HG03457 (cell line): ENCODE data around the gene CD244.
"Not testable (repeated sequence)": the region's sequence is repeated elsewhere in the genome, so short reads cannot be mapped to it uniquely, and the experiment has no call there.

ENCODE experiments used
- ATAC-seq: cut with Tn5 transposase; IDR thresholded peaks from one replicate; pipeline ENCODE4 v1.9.1; 2021; ENCODE audit warnings: moderate number of reproducible peaks; ENCODE audit not compliant: unreplicated experiment

CD244 gene

DNA sequence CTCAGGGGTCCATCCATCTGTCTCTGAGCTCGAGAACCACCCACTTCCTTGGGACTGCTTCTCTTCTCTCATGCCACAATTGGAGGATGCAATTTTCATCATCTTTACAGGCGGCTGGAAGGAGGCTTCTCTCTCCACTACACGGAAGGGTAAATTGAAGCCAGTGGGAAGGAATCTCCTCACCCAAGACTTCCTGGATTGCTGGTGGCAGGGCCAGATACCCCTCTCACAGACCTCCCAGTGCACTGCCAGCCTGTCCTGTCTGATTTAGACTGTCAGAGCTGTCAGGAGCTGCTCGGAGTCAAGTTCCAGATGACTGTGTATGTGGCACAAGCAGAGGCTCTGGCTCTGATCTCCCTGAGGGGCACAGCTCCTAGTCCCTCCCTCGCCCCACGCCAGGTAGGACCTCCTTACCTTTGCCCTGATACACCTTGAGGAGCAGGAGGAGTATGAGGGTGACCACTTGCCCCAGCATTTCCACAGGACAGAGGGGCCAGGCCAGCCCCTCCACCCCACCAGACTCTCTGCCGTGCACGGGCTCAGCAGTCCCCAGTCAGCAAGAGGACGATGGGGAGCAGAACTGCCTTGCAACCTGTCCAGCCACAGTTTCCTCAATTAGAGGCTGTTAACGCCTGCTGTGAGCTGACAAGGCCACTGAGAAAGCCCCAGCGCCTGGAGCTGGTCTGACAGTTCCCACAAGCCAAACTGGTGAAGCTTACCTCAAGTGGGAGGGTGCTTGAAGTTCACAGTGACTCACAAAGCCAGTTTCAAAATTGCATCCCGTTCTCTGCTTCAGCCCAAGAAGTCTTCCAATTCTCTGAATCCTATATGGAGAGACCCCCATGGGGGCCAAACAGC, at the start of gene CD244:
CD244 (minus strand) TSS at position 685 of the 858 bp plus-strand sequence; CDS start at position 475, 210 bp downstream.
- no peak for ATAC-seq

- ATAC-seq, result no peak
Measured at GRCh38 chr1:160911925-160912324, 49.2 kb upstream of the CD244 start.

DNA sequence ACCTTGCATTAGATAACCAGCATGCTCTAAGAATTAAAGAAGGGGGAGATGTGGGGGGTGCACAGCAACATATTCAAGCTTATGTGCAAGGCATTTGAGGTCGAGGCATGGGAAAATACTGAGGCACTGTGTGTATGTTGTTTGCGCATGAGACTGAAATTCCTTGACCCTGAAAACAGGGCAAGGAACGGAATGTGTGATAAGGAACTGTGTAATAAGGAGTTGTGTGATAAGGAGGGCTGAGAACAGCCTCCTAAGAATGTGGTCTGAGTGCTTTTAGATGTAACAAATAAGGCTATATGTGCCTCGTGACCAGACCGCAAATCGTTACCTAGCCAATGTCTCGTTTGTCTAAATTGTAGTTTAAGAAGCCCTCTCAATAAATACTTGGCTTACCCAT, 48.8 kb upstream of the CD244 start:
- ATAC-seq, result no peak

GRCh38 chr1:160910170-160910750, 47.6 kb upstream of the CD244 start:
- no peak for ATAC-seq

GRCh38 chr1:160907976-160908375, 45.3 kb upstream of the CD244 start:
- ATAC-seq, result no peak

DNA sequence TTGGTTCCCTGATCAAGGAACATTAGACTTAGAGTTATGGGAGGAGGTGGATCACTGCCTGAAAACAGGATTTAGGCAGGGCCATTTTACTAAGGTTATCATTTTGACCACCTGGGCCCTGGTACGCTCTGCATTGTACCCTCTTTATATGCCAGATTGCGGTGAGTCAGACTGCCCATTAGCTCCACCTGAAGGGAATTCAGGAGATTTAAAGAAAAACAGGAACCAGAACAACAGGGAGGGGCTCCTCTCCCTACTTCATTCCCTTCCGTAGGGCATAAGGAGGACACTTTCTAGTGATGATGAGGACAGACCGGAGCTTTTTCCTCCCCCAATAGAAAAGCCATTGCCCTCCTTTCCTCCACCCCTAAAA, 42.9 kb upstream of the CD244 start:
- ATAC-seq, result no peak

DNA sequence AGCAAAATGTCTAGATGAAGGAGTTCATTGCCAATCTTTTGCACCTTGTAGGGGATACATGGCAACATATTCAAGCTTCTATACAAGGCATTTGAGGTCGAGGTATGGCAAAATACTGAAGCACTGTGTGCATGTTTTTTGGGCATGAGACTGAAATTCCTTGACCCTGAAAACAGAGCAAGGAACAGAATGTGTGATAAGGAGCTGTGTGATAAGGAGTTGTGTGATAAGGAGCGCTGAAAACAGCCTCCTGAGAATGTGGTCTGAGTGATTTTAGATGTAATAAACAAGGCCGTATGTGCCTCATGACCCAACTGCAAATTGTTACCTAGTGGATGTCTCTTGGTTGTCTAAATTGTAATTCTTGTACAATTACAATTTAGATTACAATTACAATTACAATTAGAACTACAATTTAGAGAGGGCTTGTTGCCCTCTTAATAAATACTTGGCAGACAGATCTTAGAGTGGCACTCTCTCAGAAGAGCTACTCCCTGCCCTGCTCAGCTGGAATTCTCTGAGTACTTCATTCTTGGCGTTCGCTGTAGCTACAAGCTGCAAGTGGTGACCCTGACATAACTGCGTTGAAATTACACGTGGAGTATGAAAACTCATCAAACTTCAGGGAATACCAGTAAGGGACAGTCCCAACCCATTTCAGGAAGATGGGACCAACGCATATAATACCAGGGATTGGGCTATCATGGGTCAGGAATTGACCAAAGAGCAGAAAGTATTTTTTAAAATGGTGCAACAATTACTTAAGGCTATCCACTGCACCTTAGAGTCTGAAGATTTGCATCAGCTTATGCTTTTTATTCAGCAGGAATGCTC, 42.3 kb upstream of the CD244 start:
- no peak for ATAC-seq

DNA sequence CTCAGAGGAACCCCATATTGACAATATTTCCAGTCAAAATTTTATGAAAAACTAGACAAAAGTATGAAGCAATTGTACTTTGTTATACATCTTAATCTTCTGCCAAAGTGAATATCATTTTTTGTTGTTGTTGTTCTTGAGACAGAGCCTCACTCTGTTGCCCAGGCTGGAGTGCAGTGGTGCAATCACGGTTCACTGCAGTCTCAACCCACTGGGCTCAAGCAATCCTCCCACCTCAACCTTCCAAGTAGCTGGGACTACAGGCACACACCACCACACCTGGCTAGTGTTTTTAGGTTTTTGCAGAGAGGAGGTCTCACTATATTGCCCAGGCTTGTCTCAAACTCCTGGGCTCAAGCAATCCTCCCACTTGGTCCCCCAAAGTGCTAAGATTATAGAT, 39.6 kb upstream of the CD244 start:
- not testable (repeated sequence) for ATAC-seq

DNA sequence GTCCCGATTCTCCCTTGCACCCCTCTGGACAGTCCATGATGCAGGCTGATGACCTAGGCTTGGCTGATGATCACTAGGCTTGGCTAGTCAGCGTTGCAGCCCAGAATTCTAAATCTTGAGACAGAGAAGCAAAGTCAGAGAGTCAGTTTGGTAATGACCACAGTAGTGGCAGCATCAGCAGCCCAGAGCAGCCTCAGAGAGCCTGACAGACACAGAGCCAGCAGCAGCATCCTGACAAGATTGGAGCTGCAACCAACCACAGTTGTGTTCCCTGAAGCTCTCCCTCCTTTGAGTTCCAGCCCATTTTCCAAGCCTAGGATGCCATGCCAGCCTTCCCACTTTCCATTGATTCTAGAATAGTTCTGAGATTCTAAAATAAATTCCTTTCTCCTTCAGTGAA, 39.1 kb upstream of the CD244 start:
- no peak for ATAC-seq

DNA sequence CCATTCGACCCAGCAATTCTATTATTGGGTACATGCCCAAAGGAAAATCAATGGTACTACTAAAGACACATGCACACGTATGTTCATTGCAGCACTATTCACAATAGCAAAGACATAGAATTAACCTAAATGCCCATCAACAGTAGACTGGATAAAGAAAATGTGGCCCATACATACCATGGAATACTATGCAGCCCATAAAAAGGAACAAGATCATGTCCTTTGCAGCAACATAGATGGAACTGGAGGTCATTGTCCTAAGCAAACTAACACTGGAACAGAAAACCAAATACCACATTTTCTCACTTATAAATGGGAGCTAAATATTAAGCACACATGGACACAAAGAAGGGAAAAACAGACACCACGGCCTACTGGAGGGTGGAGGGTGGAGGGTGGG, 38.0 kb upstream of the CD244 start:
- not testable (repeated sequence) for ATAC-seq

- not testable (repeated sequence) for ATAC-seq
Measured at GRCh38 chr1:160894368-160895135, 31.9 kb upstream of the CD244 start.

DNA sequence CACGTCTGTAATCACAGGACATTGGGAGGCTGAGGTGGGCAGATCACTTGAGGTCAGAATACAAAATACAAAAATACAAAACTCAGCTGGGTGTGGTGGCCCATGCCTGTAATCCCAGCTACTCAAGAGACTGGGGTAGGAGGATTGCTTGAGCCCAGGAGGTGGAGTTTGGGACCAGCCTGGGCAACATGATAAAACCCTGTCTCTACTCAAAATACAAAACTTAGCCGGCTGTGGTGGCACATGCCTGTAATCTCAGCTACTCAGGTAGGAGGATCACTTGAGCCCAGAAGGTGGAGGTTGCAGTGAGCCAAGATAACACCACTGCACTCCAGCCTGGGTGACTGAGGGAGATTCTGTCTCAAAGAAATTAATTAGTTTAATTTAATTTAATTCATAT, 28.8 kb upstream of the CD244 start:
- ATAC-seq, result no peak

DNA sequence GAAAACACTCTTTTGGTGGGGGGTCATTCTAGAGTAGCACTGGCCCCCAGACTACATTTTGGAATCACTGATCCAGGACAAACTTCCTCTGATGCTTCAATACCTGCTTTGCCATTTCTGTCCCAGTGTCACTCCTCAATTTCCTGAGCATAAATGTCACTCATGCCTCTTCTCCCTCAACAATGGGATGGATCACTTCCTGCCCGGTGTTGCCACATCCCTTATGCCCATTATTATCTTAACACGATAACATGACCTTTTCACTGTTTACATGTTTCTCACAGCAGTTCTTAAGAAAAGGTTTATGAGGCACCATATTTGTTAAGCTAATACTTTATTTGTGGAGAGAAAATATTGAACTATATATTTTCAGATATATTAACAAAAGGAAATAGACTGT, 26.2 kb upstream of the CD244 start:
- ATAC-seq, result no peak

DNA sequence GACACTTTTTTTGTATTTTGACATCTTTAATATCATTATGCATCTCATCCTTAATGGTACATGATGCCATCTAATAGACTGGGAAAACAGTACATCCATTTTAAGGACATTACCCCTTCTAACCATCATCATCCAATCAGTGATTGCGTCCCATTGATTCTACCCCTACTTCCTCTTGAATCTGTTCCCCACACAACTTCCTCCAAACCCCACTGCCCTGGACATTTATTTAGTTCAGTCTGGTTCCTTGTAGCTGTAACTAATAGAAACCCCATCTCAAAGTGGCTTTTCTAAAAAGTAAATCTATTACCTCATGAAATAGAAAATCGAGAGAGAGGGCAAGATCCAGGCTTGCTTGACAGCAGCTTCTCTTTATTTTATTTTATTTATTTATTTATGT, 24.4 kb upstream of the CD244 start:
- no peak for ATAC-seq

DNA sequence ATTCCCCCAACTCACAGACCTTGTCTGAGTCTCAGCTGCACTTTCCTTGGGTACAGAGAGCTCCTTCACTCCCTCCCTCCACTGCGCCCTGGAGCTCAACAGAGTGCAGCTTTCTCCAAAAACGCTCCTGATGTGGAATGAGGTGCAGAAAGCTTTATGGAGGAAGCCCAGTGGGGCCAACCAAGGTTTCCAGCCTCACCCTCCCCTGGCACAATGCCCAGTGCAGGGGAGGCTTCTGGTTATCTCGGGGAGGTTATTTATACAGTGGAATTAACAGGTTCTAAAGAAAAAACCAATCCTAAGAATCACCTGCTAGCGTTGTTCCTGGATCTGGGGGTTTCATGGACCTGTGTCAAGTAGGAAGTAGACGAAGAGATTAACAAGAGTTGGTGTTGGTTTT, 22.4 kb upstream of the CD244 start, which contains the start of gene ITLN1:
ITLN1 (minus strand) TSS at position 139 of the 400 bp plus-strand sequence. CDS start 303 bp downstream, outside the sequence.
- ATAC-seq, result no peak

- ATAC-seq, result no peak
Measured at GRCh38 chr1:160884579-160884978, 21.9 kb upstream of the CD244 start.

- ATAC-seq, result no peak
Measured at GRCh38 chr1:160883581-160884513, 21.2 kb upstream of the CD244 start.

GRCh38 chr1:160882582-160882981, 19.9 kb upstream of the CD244 start:
- ATAC-seq, result no peak

DNA sequence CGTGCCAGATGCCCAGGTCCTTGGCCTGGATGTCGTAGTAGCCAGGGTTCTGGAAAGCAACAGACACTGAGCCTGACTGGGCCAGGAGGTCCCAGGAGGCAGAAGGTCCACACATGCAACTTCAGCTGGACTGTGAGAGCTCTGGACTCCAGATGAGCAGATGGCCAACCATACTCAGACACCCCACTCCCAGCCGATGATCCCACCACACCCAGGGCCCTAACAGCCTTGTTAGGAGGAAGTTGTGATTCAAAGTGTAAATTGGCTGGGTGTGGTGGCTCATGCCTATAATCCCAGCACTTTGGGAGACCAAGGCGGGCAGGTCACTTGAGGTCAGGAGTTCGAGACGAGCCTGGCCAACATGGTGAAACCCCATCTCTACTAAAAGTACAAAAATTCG, 18.6 kb upstream of the CD244 start:
- ATAC-seq, result not testable (repeated sequence)

- ATAC-seq, result no peak
Measured at GRCh38 chr1:160880216-160880615, 17.5 kb upstream of the CD244 start.
